HepG2 (cell line): Measurements from ENCODE around the gene ETHE1. TPM values are rescaled to one million over a fixed set of nuclear protein-coding genes. Genes with fewer than 3 reads are reported as not detected.

Experiments used
- ATAC-seq: fragments of 200-7000 bp; cut with Tn5 transposase; 3 replicates; pipeline ENCODE4 v1.9.1; 2020; ENCODE audit warnings: mild to moderate bottlenecking, moderate library complexity
- BruUV-seq: library from RNA; stranded (reverse); fragments of 400-500 nt; replicated peaks from 2 replicates; lab custom pipeline; 2021; lab: Mats Ljungman, UMichigan
- CTCF ChIA-PET: fragments of 300-600 bp; formaldehyde crosslinking; extraction: SDS; loops from one replicate; lab custom pipeline; 2021; ENCODE audit warnings: low total read pairs, inconsistent platforms, low intra/inter-chr PET ratio; lab: Yijun Ruan, JAX
- POLR2A ChIA-PET: fragments of 350-600 bp; sonication (Branson Sonifier 250); formaldehyde crosslinking; loops from one replicate; lab custom pipeline; 2020; ENCODE audit warnings: antibody characterized with exemption, inconsistent platforms; lab: Yijun Ruan, JAX
- DNase-seq: peaks from one replicate; pipeline ENCODE4 v3.0.0-alpha.2; 2015; ENCODE audit warnings: low spot score
- FAIRE-seq: peaks from 3 replicates; lab custom pipeline; 2011; peaks lifted over from hg19 to GRCh38; lab: Jason Lieb, UNC
- H2AFZ ChIP-seq: one replicate; pipeline ENCODE4 v1.6.1; 2011; ENCODE audit warnings: low read length, inconsistent platforms
- H3K27ac ChIP-seq: fragments of 300-600 bp; 3 replicates; pipeline ENCODE4 v1.8.0; 2011; ENCODE audit warnings: mixed run types, mild to moderate bottlenecking, mixed read lengths, low read length, inconsistent platforms; ENCODE audit not compliant: insufficient read depth; ENCODE audit errors: extremely low read length
- H3K27me3 ChIP-seq, 2 experiments: fragments of 200-600 bp in 1 of 2; 2 replicates in 1 of 2; 3 replicates in 1 of 2; pipeline versions ENCODE4 v1.6.0 to v1.8.0; 2011; ENCODE audit warnings: low read length in 2 of 2, mild to moderate bottlenecking in 2 of 2, moderate library complexity in 2 of 2, inconsistent platforms in 1 of 2; ENCODE audit not compliant: insufficient read depth in 2 of 2, control insufficient read depth in 1 of 2
- H3K36me3 ChIP-seq, 2 experiments: fragments of 200-600 bp in 1 of 2; replicated peaks in 1 of 2; 2 replicates in 1 of 2; 3 replicates in 1 of 2; pipeline versions ENCODE4 v1.5.1 to v1.8.0; 2011; ENCODE audit warnings: low read length in 2 of 2, inconsistent platforms in 1 of 2; ENCODE audit not compliant: insufficient read depth in 2 of 2, control insufficient read depth in 1 of 2
- H3K4me1 ChIP-seq: 2 replicates; pipeline ENCODE4 v1.5.1; 2012; ENCODE audit warnings: low read length, inconsistent platforms; ENCODE audit not compliant: insufficient read depth
- H3K4me2 ChIP-seq: 2 replicates; pipeline ENCODE4 v1.6.0; 2011; ENCODE audit warnings: low read depth, low read length, inconsistent platforms
- H3K4me3 ChIP-seq, 3 experiments: fragments of 200-600 bp in 1 of 3; sonication (generic), shearing (Covaris generic) in 1 of 3; replicated peaks in 1 of 3; 2 replicates each; pipeline ENCODE4 v1.5.1; 2011 to 2016; ENCODE audit warnings: low read length in 3 of 3, inconsistent platforms in 2 of 3, low read depth in 2 of 3, mild to moderate bottlenecking in 2 of 3, control low read depth in 1 of 3, mixed read lengths in 1 of 3; ENCODE audit not compliant: insufficient read depth in 1 of 3
- H3K79me2 ChIP-seq: one replicate; pipeline ENCODE4 v1.6.1; 2011; ENCODE audit warnings: low read length, inconsistent platforms; ENCODE audit not compliant: insufficient read depth
- H3K9ac ChIP-seq: 2 replicates; pipeline ENCODE4 v1.6.0; 2011; ENCODE audit warnings: mild to moderate bottlenecking, low read depth, low read length, inconsistent platforms; ENCODE audit not compliant: insufficient read depth
- H3K9me3 ChIP-seq: 2 replicates; pipeline ENCODE4 v1.5.1; 2012; ENCODE audit warnings: mild to moderate bottlenecking, low read length
- H4K20me1 ChIP-seq: 2 replicates; pipeline ENCODE4 v1.6.0; 2011; ENCODE audit warnings: inconsistent platforms, mild to moderate bottlenecking, low read length, moderate library complexity; ENCODE audit not compliant: insufficient read depth
- ARNTL ChIP-seq: sonication (generic); formaldehyde crosslinking; IDR thresholded peaks from 2 replicates; pipeline ENCODE4 v1.4.0; 2020; ENCODE audit warnings: mild to moderate bottlenecking, missing genetic modification reagents
- E2F2 ChIP-seq: sonication (generic); formaldehyde crosslinking; IDR thresholded peaks from 2 replicates; pipeline ENCODE4 v1.4.0; 2020; ENCODE audit warnings: missing genetic modification reagents, borderline replicate concordance
- GPN1 ChIP-seq: sonication (generic); formaldehyde crosslinking; IDR thresholded peaks from 2 replicates; pipeline ENCODE4 v1.5.1; 2020; ENCODE audit warnings: missing genetic modification reagents, borderline replicate concordance
- GRHL1 ChIP-seq: sonication (generic); formaldehyde crosslinking; conservative IDR thresholded peaks from 2 replicates; pipeline ENCODE4 v1.8.0; 2022; ENCODE audit warnings: missing genetic modification reagents
- GZF1 ChIP-seq: sonication (generic); formaldehyde crosslinking; IDR thresholded peaks from 2 replicates; pipeline ENCODE4 v1.5.1; 2020; ENCODE audit warnings: mild to moderate bottlenecking, missing genetic modification reagents
- HMG20A ChIP-seq: IDR thresholded peaks from 2 replicates; pipeline ENCODE4 v1.6.1; 2016; ENCODE audit warnings: borderline replicate concordance
- KLF12 ChIP-seq: sonication (generic); formaldehyde crosslinking; IDR thresholded peaks from 2 replicates; pipeline ENCODE4 v1.4.0; 2020; ENCODE audit warnings: missing genetic modification reagents, borderline replicate concordance
- MEIS1 ChIP-seq: sonication (generic); formaldehyde crosslinking; IDR thresholded peaks from 2 replicates; pipeline ENCODE4 v1.9.0; 2021; ENCODE audit warnings: mild to moderate bottlenecking, missing genetic modification reagents, moderate library complexity, borderline replicate concordance
- RFXANK ChIP-seq: IDR thresholded peaks from 2 replicates; pipeline ENCODE4 v1.6.1; 2016
- SALL1 ChIP-seq: sonication (generic); formaldehyde crosslinking; IDR thresholded peaks from 2 replicates; pipeline ENCODE4 v1.8.0; 2022; ENCODE audit warnings: mild to moderate bottlenecking, missing genetic modification reagents
- ZBTB3 ChIP-seq: sonication (generic); formaldehyde crosslinking; IDR thresholded peaks from 2 replicates; pipeline ENCODE4 v1.4.0; 2020; ENCODE audit warnings: low read depth, mild to moderate bottlenecking, moderate library complexity, missing genetic modification reagents, borderline replicate concordance
- ZBTB43 ChIP-seq: sonication (generic); formaldehyde crosslinking; conservative IDR thresholded peaks from 2 replicates; pipeline ENCODE4 v1.4.0; 2020; ENCODE audit warnings: missing genetic modification reagents
- ZMYM4 ChIP-seq: sonication (generic); formaldehyde crosslinking; IDR thresholded peaks from 2 replicates; pipeline ENCODE4 v1.8.1; 2023; ENCODE audit warnings: mild to moderate bottlenecking, missing genetic modification reagents
- WGBS: methylation state at CpG from one replicate; pipeline ENCODE4 v1.1.6; 2017; ENCODE audit warnings: low lambda C conversion rate; 5-methylcytosine and 5-hydroxymethylcytosine counted together
- in situ Hi-C: cut with HindIII; loops from 2 replicates; pipeline ENCODE4 v1.10.0; 2017; ENCODE audit warnings: low pct_unique_long_range_greater_than_20kb; ENCODE audit not compliant: extremely low pct_ligation_motif_present
- intact Hi-C: fragments of 100-400 bp; cut with micrococcal nuclease; formaldehyde crosslinking; loops from one replicate; pipeline ENCODE4 v1.10.0; 2022; ENCODE audit not compliant: unreplicated experiment
- polyA plus RNA-seq, 8 experiments: library from polyadenylated mRNA; depleted of rRNA in 3 of 8; stranded (reverse) in 7 of 8; unstranded in 1 of 8; fragments of >200 nt; fragmentation: Illumina TruSeq in 4 of 8; extraction: Trizol in 4 of 8; gene quantifications; 2 replicates each; pipeline versions ENCODE4 v1.2.1 to v1.2.3, GENCODE V29; 2011 to 2016; ENCODE audit warnings: low read depth in 4 of 8, missing spikeins in 1 of 8, mixed read lengths in 1 of 8; ENCODE audit not compliant: insufficient read depth in 1 of 8
- total RNA-seq, 5 experiments: library from RNA; depleted of rRNA; stranded (reverse); fragments of >200 nt; fragmentation: Illumina TruSeq; extraction: Trizol; gene quantifications; 2 replicates each; pipeline ENCODE4 v1.2.3, GENCODE V29; 2016; ENCODE audit warnings: low read depth in 1 of 5
- TF ChIP-seq, protein P1 (sequence below): sonication (generic); formaldehyde crosslinking; IDR thresholded peaks from 2 replicates; pipeline ENCODE4 v1.5.0; 2020; ENCODE audit warnings: mild to moderate bottlenecking, missing genetic modification reagents
- TF ChIP-seq, protein P2 (sequence below): sonication (generic); formaldehyde crosslinking; IDR thresholded peaks from 2 replicates; pipeline ENCODE4 v1.4.0; 2020; ENCODE audit warnings: missing genetic modification reagents, borderline replicate concordance
- TF ChIP-seq, protein P3 (sequence below): sonication (generic); formaldehyde crosslinking; IDR thresholded peaks from 2 replicates; pipeline ENCODE4 v1.4.0; 2020; ENCODE audit warnings: missing genetic modification reagents

ETHE1 gene
- total and polyA plus RNA-seq, 2 of the 13 experiments (the other 11 are each of a cell fraction or from before 2014, with no cell fraction given): 32.5 to 58.4 TPM

GRCh38 chr19:43518051-43518450 is 8.9 kb downstream of the ETHE1 start:
- H3K4me1 ChIP-seq: no peaks in the 10 kb centered on the region
- no peak overlapping the region for H3K4me3 ChIP-seq
- intact Hi-C loops: no loop called here

More at GRCh38 chr19:43518051-43518450, 8.9 kb downstream of the ETHE1 start:
- no peaks in the 10 kb centered on the region for H3K27me3 ChIP-seq
- in situ Hi-C loops: no loop called here
- H3K27ac ChIP-seq: no peak overlapping the region
- no peaks in the 10 kb centered on the region for H4K20me1 ChIP-seq
- no TSS peak for BruUV-seq
- no peaks in the 10 kb centered on the region for H3K79me2 ChIP-seq
- POLR2A ChIA-PET: interaction anchor here (0.7 kb wide), 1 partner anchor 19 kb away, joined by 3 read pairs; no protein-coding TSS in a partner anchor
- no peak for TF ChIP-seq GPN1 (CRISPR knock-in tag)
- TF ChIP-seq ZMYM4 (CRISPR knock-in tag): no peak
- no peak for TF ChIP-seq HMG20A (CRISPR knock-in tag)
- TF ChIP-seq, protein P1, sequence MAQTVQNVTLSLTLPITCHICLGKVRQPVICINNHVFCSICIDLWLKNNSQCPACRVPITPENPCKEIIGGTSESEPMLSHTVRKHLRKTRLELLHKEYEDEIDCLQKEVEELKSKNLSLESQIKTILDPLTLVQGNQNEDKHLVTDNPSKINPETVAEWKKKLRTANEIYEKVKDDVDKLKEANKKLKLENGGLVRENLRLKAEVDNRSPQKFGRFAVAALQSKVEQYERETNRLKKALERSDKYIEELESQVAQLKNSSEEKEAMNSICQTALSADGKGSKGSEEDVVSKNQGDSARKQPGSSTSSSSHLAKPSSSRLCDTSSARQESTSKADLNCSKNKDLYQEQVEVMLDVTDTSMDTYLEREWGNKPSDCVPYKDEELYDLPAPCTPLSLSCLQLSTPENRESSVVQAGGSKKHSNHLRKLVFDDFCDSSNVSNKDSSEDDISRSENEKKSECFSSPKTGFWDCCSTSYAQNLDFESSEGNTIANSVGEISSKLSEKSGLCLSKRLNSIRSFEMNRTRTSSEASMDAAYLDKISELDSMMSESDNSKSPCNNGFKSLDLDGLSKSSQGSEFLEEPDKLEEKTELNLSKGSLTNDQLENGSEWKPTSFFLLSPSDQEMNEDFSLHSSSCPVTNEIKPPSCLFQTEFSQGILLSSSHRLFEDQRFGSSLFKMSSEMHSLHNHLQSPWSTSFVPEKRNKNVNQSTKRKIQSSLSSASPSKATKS (CRISPR knock-in tag): no peak
- TF ChIP-seq, protein P2, sequence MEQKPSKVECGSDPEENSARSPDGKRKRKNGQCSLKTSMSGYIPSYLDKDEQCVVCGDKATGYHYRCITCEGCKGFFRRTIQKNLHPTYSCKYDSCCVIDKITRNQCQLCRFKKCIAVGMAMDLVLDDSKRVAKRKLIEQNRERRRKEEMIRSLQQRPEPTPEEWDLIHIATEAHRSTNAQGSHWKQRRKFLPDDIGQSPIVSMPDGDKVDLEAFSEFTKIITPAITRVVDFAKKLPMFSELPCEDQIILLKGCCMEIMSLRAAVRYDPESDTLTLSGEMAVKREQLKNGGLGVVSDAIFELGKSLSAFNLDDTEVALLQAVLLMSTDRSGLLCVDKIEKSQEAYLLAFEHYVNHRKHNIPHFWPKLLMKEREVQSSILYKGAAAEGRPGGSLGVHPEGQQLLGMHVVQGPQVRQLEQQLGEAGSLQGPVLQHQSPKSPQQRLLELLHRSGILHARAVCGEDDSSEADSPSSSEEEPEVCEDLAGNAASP: no peak
- no peak for TF ChIP-seq MEIS1 (CRISPR knock-in tag)
- no peak for TF ChIP-seq SALL1 (CRISPR knock-in tag)
- TF ChIP-seq E2F2: no peak
- no peak for TF ChIP-seq GRHL1
- no peak for TF ChIP-seq ZBTB43
- no peak for TF ChIP-seq ARNTL (CRISPR knock-in tag)
- TF ChIP-seq RFXANK (CRISPR knock-in tag): no peak
- TF ChIP-seq, protein P3, sequence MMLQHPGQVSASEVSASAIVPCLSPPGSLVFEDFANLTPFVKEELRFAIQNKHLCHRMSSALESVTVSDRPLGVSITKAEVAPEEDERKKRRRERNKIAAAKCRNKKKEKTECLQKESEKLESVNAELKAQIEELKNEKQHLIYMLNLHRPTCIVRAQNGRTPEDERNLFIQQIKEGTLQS (CRISPR knock-in tag): no peak
- TF ChIP-seq ZBTB3 (CRISPR knock-in tag): no peak
- no peak for TF ChIP-seq KLF12 (CRISPR knock-in tag)
- TF ChIP-seq GZF1 (CRISPR knock-in tag): no peak
- WGBS: 67% methylated on average over 4 of the region's 4 CpGs
- no peak for DNase-seq
- no peak for ATAC-seq
- no peak for FAIRE-seq
- no peak overlapping the region for H3K4me2 ChIP-seq
- H3K36me3 ChIP-seq: no peaks in the 10 kb centered on the region
- no peak overlapping the region for H2AFZ ChIP-seq
- H3K9ac ChIP-seq: no peak overlapping the region
- CTCF ChIA-PET: interaction anchor here (1.2 to 5.1 kb wide), 2 partner anchors 67 to 71 kb away, joined by 4 to 109 read pairs; no protein-coding TSS in a partner anchor
- H3K9me3 ChIP-seq: no peaks in the 10 kb centered on the region
